SK-MEL-5 (cell line): ENCODE data around the gene MAPKAPK3. TPM values are rescaled to one million over a fixed set of nuclear protein-coding genes. Genes with fewer than 3 reads are reported as not detected.

ENCODE experiments used
- DNase-seq: peaks from one replicate; pipeline ENCODE4 v3.0.0-alpha.2; 2016; ENCODE audit warnings: low read depth, low spot score
- in situ Hi-C: cut with HindIII; loops from 2 replicates; pipeline ENCODE4 v1.10.0; 2016; ENCODE audit warnings: low sequenced_read_pairs, high pct_unique_total_duplicates, low pct_unique_long_range_greater_than_20kb
- total RNA-seq: library from RNA; depleted of rRNA; stranded (reverse); fragments of >200 nt; shearing (Covaris generic); gene quantifications from 2 replicates; pipeline ENCODE4 v1.2.3, GENCODE V29; 2014

Gene MAPKAPK3
- total RNA-seq, 1 experiment from 2014 or later, result 66.5 TPM

- in situ Hi-C loops, result no loop called here
- DNase-seq, result no peak
Measured at GRCh38 chr3:50604110-50604621, 12.8 kb upstream of the MAPKAPK3 start.

- no peak for DNase-seq
- in situ Hi-C loops, result no loop called here
Measured at GRCh38 chr3:50604628-50605588, 12.0 kb upstream of the MAPKAPK3 start.

GRCh38 chr3:50605901-50606326 lies 11.0 kb upstream of the MAPKAPK3 start:
- in situ Hi-C loops, result no loop called here
- DNase-seq, result peak; percentile 58

GRCh38 chr3:50606596-50606995 lies 10.4 kb upstream of the MAPKAPK3 start:
- no peak for DNase-seq
- in situ Hi-C loops, result no loop called here

- no peak for DNase-seq
- in situ Hi-C loops, result no loop called here
Measured at GRCh38 chr3:50607271-50608091, 9.5 kb upstream of the MAPKAPK3 start.

GRCh38 chr3:50608278-50608677 lies 8.7 kb upstream of the MAPKAPK3 start:
- in situ Hi-C loops, result no loop called here

GRCh38 chr3:50609071-50609762 lies 7.7 kb upstream of the MAPKAPK3 start:
- in situ Hi-C loops, result no loop called here
- no peak for DNase-seq

More at GRCh38 chr3:50608278-50608677, 8.7 kb upstream of the MAPKAPK3 start:
- DNase-seq, result no peak

- DNase-seq, result no peak
- in situ Hi-C loops, result no loop called here
Measured at GRCh38 chr3:50609763-50610085, 7.2 kb upstream of the MAPKAPK3 start.

- in situ Hi-C loops, result no loop called here
Measured at GRCh38 chr3:50610181-50610971, 6.6 kb upstream of the MAPKAPK3 start.

GRCh38 chr3:50610992-50611463 lies 5.9 kb upstream of the MAPKAPK3 start:
- no peak for DNase-seq
- in situ Hi-C loops, result no loop called here

More at GRCh38 chr3:50610181-50610971, 6.6 kb upstream of the MAPKAPK3 start:
- no peak for DNase-seq

- in situ Hi-C loops, result no loop called here
- DNase-seq, result peak; percentile 84
Measured at GRCh38 chr3:50611464-50612233, 5.3 kb upstream of the MAPKAPK3 start, which contains the start of gene CISH. TSS of gene CISH (minus strand) at chr3:50611774. CDS start at chr3:50611650, 124 bp downstream.

GRCh38 chr3:50612234-50612882 lies 4.6 kb upstream of the MAPKAPK3 start:
- in situ Hi-C loops, result no loop called here
- DNase-seq, result no peak

- in situ Hi-C loops, result no loop called here
- no peak for DNase-seq
Measured at GRCh38 chr3:50612970-50613846, 3.7 kb upstream of the MAPKAPK3 start.

GRCh38 chr3:50615190-50615589 lies 1.8 kb upstream of the MAPKAPK3 start:
- no peak for DNase-seq

More at GRCh38 chr3:50615190-50615589, 1.8 kb upstream of the MAPKAPK3 start:
- in situ Hi-C loops, result no loop called here
